GM23338 (cell line): ENCODE results near the gene AMELY. TPM values are rescaled to one million over a fixed set of nuclear protein-coding genes. Genes with fewer than 3 reads are reported as not detected.

Experiments
- ATAC-seq: fragments of 200-7000 bp; cut with Tn5 transposase; 3 replicates; pipeline ENCODE4 v1.9.1; 2020
- DNase-seq: peaks from one replicate; pipeline ENCODE4 v3.0.0-alpha.2; 2015; ENCODE audit warnings: low spot score
- H2AFZ ChIP-seq: fragments of 200-600 bp; sonication (generic); 2 replicates; pipeline ENCODE4 v1.8.0; 2016; ENCODE audit warnings: antibody characterized with exemption, mild to moderate bottlenecking, moderate library complexity
- H3F3A ChIP-seq: fragments of 200-600 bp; sonication (generic); replicated peaks from 2 replicates; pipeline ENCODE4 v1.8.0; 2017; ENCODE audit warnings: antibody characterized with exemption, mixed run types, low read depth
- H3K27ac ChIP-seq: fragments of 200-600 bp; sonication (generic); 2 replicates; pipeline ENCODE4 v1.6.1; 2016; ENCODE audit warnings: low read depth
- H3K27me3 ChIP-seq: fragments of 200-600 bp; sonication (generic); 2 replicates; pipeline ENCODE4 v1.8.0; 2016; ENCODE audit warnings: mild to moderate bottlenecking, mixed run types, moderate library complexity; ENCODE audit not compliant: insufficient read depth
- H3K36me3 ChIP-seq: fragments of 200-600 bp; sonication (generic); 2 replicates; pipeline ENCODE4 v1.8.0; 2016; ENCODE audit warnings: mild to moderate bottlenecking; ENCODE audit not compliant: insufficient read depth
- H3K4me1 ChIP-seq: fragments of 200-600 bp; sonication (generic); 2 replicates; pipeline ENCODE4 v1.8.0; 2016; ENCODE audit warnings: mild to moderate bottlenecking, moderate library complexity; ENCODE audit not compliant: insufficient read depth
- H3K4me2 ChIP-seq: fragments of 200-600 bp; sonication (generic); 2 replicates; pipeline ENCODE4 v1.7.1; 2017; ENCODE audit warnings: mixed run types
- H3K4me3 ChIP-seq: fragments of 200-600 bp; sonication (generic); 2 replicates; pipeline ENCODE4 v1.6.1; 2016; ENCODE audit warnings: mixed run types
- H3K79me2 ChIP-seq: fragments of 200-600 bp; sonication (generic); replicated peaks from 2 replicates; pipeline ENCODE4 v1.8.0; 2017; ENCODE audit warnings: mild to moderate bottlenecking; ENCODE audit not compliant: insufficient read depth
- H3K9me2 ChIP-seq: fragments of 200-600 bp; sonication (generic); 2 replicates; pipeline ENCODE4 v1.8.0; 2017; ENCODE audit not compliant: insufficient read depth
- H4K20me1 ChIP-seq: fragments of 200-600 bp; sonication (generic); replicated peaks from 2 replicates; pipeline ENCODE4 v1.8.0; 2017; ENCODE audit warnings: mild to moderate bottlenecking; ENCODE audit not compliant: insufficient read depth
- H3K27ac Mint-ChIP-seq: 2 replicates; pipeline ENCODE4 v1.8.0; 2020; ENCODE audit warnings: inconsistent platforms, mild to moderate bottlenecking, moderate library complexity, mixed read lengths
- H3K27me3 Mint-ChIP-seq: 3 replicates; pipeline ENCODE4 v1.8.0; 2022; ENCODE audit warnings: low read depth, mild to moderate bottlenecking, moderate library complexity, mixed read lengths, inconsistent platforms; ENCODE audit not compliant: insufficient read depth, poor library complexity
- H3K36me3 Mint-ChIP-seq: 3 replicates; pipeline ENCODE4 v1.8.0; 2021; ENCODE audit warnings: low read depth, mild to moderate bottlenecking, inconsistent platforms, moderate library complexity, mixed read lengths
- H3K4me1 Mint-ChIP-seq: 3 replicates; pipeline ENCODE4 v1.8.0; 2020; ENCODE audit warnings: mild to moderate bottlenecking, inconsistent platforms, mixed read lengths
- H3K4me3 Mint-ChIP-seq: 3 replicates; pipeline ENCODE4 v1.8.0; 2021; ENCODE audit warnings: moderate library complexity, mild to moderate bottlenecking, inconsistent platforms, mixed read lengths
- H3K9me3 Mint-ChIP-seq: 3 replicates; pipeline ENCODE4 v1.8.0; 2020; ENCODE audit warnings: moderate library complexity, mild to moderate bottlenecking, inconsistent platforms, mixed read lengths
- CREB1 ChIP-seq: fragments of 250-450 bp; sonication (Bioruptor Pico); IDR thresholded peaks from 2 replicates; pipeline ENCODE4 v1.5.0; 2020; ENCODE audit warnings: low read depth, mild to moderate bottlenecking, moderate library complexity
- EZH2 ChIP-seq: fragments of 200-600 bp; sonication (generic); IDR thresholded peaks from one replicate; pipeline ENCODE4 v1.8.0; 2017; ENCODE audit warnings: antibody characterized with exemption, mild to moderate bottlenecking, low read depth; ENCODE audit not compliant: unreplicated experiment
- EZH2phosphoT487 ChIP-seq: fragments of 200-600 bp; sonication (generic); IDR thresholded peaks from one replicate; pipeline ENCODE4 v1.8.1; 2018; ENCODE audit warnings: antibody characterized with exemption; ENCODE audit not compliant: unreplicated experiment
- JUNB ChIP-seq: IDR thresholded peaks from one replicate; pipeline ENCODE4 v1.6.1; 2016; ENCODE audit warnings: antibody characterized with exemption; ENCODE audit not compliant: unreplicated experiment
- NANOG ChIP-seq: IDR thresholded peaks from 2 replicates; pipeline ENCODE4 v1.6.1; 2016; ENCODE audit warnings: antibody characterized with exemption, borderline replicate concordance
- POLR2AphosphoS5 ChIP-seq: IDR thresholded peaks from 2 replicates; pipeline ENCODE4 v1.6.1; 2016; ENCODE audit warnings: antibody characterized with exemption, low read depth
- STAT1 ChIP-seq: IDR thresholded peaks from one replicate; pipeline ENCODE4 v1.6.1; 2016; ENCODE audit warnings: antibody characterized with exemption; ENCODE audit not compliant: unreplicated experiment
- ZNF114 ChIP-seq: fragments of 250-450 bp; sonication (Bioruptor Pico); IDR thresholded peaks from 2 replicates; pipeline ENCODE4 v1.5.0; 2020; ENCODE audit warnings: mild to moderate bottlenecking, moderate library complexity
- ZNF331 ChIP-seq: fragments of 250-450 bp; sonication (Bioruptor Pico); IDR thresholded peaks from 2 replicates; pipeline ENCODE4 v1.5.0; 2020; ENCODE audit warnings: low read depth, mild to moderate bottlenecking, moderate library complexity
- polyA plus RNA-seq: library from polyadenylated mRNA; unstranded; fragments of >200 nt; fragmentation: Nextera tagmentation; extraction: Ambion mirVana; gene quantifications from 2 replicates; pipeline ENCODE4 v1.2.1, GENCODE V29; 2016
- total RNA-seq: library from RNA; depleted of rRNA; stranded (reverse); fragments of >200 nt; shearing (Covaris generic); gene quantifications from 2 replicates; pipeline ENCODE4 v1.2.3, GENCODE V29; 2014
- TF ChIP-seq, protein P1 (sequence below), 2 experiments: fragments of 200-600 bp in 1 of 2; sonication (generic) in 1 of 2; conservative IDR thresholded peaks; 2 replicates each; pipeline versions ENCODE4 v1.5.1 to v1.6.1; 2016 to 2017; ENCODE audit warnings: antibody characterized with exemption in 2 of 2, low read depth in 2 of 2, mild to moderate bottlenecking in 2 of 2, moderate library complexity in 1 of 2
- TF ChIP-seq, protein P2 (sequence below): IDR thresholded peaks from 2 replicates; pipeline ENCODE4 v1.6.1; 2016; ENCODE audit warnings: antibody characterized with exemption
- TF ChIP-seq, protein P3 (sequence below): IDR thresholded peaks from one replicate; pipeline ENCODE4 v1.6.1; 2018; ENCODE audit warnings: antibody characterized with exemption; ENCODE audit not compliant: unreplicated experiment

The AMELY gene
- total and polyA plus RNA-seq, 2 experiments from 2014 or later: not detected

DNA sequence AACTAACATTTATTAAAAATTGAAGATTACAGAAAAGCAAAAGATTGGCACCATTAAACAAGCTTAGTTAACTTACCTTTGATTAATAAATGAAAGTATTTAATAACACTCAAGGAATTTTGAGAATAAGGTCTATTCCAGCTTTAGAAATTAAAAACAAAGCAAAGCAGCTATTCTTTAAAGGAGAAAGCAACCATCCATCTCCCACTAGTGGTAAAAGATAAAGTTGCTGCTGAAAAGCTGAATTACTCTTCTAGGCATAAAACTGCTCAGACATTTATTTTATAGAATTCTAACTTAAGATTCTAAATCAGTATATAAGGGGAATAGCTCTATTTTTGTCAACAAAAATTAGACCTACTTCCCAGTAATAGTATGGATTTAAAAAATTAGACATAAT lies 36.1 kb upstream of the AMELY start:
- TF ChIP-seq ZNF331 (CRISPR knock-in tag): no peak
- TF ChIP-seq, protein P1, sequence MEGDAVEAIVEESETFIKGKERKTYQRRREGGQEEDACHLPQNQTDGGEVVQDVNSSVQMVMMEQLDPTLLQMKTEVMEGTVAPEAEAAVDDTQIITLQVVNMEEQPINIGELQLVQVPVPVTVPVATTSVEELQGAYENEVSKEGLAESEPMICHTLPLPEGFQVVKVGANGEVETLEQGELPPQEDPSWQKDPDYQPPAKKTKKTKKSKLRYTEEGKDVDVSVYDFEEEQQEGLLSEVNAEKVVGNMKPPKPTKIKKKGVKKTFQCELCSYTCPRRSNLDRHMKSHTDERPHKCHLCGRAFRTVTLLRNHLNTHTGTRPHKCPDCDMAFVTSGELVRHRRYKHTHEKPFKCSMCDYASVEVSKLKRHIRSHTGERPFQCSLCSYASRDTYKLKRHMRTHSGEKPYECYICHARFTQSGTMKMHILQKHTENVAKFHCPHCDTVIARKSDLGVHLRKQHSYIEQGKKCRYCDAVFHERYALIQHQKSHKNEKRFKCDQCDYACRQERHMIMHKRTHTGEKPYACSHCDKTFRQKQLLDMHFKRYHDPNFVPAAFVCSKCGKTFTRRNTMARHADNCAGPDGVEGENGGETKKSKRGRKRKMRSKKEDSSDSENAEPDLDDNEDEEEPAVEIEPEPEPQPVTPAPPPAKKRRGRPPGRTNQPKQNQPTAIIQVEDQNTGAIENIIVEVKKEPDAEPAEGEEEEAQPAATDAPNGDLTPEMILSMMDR (conservative IDR thresholded peaks at IDR 0.05; ENCODE audit: low read depth in 2 of 2): peak in 1 of 2 experiments; percentile 43; a peak in 3 of 4 replicates
- no peak overlapping the region for H3K27ac Mint-ChIP-seq
- H3K27me3 Mint-ChIP-seq: no peaks in the 10 kb centered on the region
- no peak overlapping the region for H3K4me3 Mint-ChIP-seq
- H3K4me3 ChIP-seq: no peak overlapping the region
- no peak overlapping the region for H2AFZ ChIP-seq
- H3K4me1 Mint-ChIP-seq: peaks cover 3% of the 10 kb centered on the region; the same call in 2 of the 3 replicates
- no peaks in the 10 kb centered on the region for H3K79me2 ChIP-seq
- no peaks in the 10 kb centered on the region for H3K36me3 Mint-ChIP-seq
- no peak overlapping the region for H3K4me2 ChIP-seq
- H3F3A ChIP-seq: no peaks in the 10 kb centered on the region
- no peak for ATAC-seq
- H4K20me1 ChIP-seq: no peaks in the 10 kb centered on the region
- peak; percentile 16 for DNase-seq
- no peak overlapping the region for H3K27ac ChIP-seq
- H3K36me3 ChIP-seq: no peaks in the 10 kb centered on the region
- no peaks in the 10 kb centered on the region for H3K9me2 ChIP-seq
- no peaks in the 10 kb centered on the region for H3K27me3 ChIP-seq
- H3K4me1 ChIP-seq: no peaks in the 10 kb centered on the region
- H3K9me3 Mint-ChIP-seq: no peaks in the 10 kb centered on the region

DNA sequence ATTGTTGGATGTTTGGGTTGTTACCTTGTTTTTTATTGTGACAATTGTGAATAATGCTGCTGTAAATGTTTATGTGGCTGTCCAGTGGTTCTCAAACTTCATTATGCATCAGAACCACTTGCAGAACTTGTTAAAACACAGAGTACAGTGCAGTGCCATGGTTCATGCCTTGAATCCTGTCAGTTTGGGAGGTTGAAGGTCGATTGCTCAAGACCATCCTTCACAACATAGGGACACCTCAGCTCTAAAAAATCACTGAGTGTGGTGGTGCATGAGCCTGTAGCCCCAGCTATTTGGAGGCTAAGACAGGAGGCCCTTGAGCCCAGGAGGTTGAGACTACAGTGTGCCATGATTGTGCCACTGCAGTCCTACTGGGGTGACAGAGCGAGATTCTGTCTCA lies 23.9 kb upstream of the AMELY start:
- Histone ChIP-seq H3K4me3 (no peak overlapping the region), H3K27ac (no peak overlapping the region), H3F3A (no peaks in the 10 kb centered on the region), H4K20me1 (no peaks in the 10 kb centered on the region), H3K9me2 (no peaks in the 10 kb centered on the region), H3K79me2 (no peaks in the 10 kb centered on the region), H3K27me3 (no peaks in the 10 kb centered on the region), H3K36me3 (no peaks in the 10 kb centered on the region), H2AFZ (no peak overlapping the region), H3K4me1 (no peaks in the 10 kb centered on the region), H3K4me2 (no peak overlapping the region)
- DNase-seq: no peak
- peaks cover 2% of the 10 kb centered on the region for H3K27me3 Mint-ChIP-seq
- no peak overlapping the region for H3K27ac Mint-ChIP-seq
- peaks cover 15% of the 10 kb centered on the region; the same call in 2 of the 3 replicates for H3K36me3 Mint-ChIP-seq
- no peak overlapping the region for H3K4me3 Mint-ChIP-seq
- no peak for TF ChIP-seq EZH2phosphoT487
- TF ChIP-seq ZNF331 (CRISPR knock-in tag): no peak
- TF ChIP-seq, protein P1 (conservative IDR thresholded peaks at IDR 0.05; ENCODE audit: low read depth in 2 of 2): no peak
- TF ChIP-seq, protein P2, sequence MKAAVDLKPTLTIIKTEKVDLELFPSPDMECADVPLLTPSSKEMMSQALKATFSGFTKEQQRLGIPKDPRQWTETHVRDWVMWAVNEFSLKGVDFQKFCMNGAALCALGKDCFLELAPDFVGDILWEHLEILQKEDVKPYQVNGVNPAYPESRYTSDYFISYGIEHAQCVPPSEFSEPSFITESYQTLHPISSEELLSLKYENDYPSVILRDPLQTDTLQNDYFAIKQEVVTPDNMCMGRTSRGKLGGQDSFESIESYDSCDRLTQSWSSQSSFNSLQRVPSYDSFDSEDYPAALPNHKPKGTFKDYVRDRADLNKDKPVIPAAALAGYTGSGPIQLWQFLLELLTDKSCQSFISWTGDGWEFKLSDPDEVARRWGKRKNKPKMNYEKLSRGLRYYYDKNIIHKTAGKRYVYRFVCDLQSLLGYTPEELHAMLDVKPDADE: no peak
- TF ChIP-seq CREB1 (CRISPR knock-in tag): no peak
- TF ChIP-seq STAT1: no peak
- no peak for TF ChIP-seq NANOG
- TF ChIP-seq POLR2AphosphoS5: no peak
- no peak for TF ChIP-seq ZNF114 (CRISPR knock-in tag)
- no peak for TF ChIP-seq EZH2
- TF ChIP-seq, protein P3, sequence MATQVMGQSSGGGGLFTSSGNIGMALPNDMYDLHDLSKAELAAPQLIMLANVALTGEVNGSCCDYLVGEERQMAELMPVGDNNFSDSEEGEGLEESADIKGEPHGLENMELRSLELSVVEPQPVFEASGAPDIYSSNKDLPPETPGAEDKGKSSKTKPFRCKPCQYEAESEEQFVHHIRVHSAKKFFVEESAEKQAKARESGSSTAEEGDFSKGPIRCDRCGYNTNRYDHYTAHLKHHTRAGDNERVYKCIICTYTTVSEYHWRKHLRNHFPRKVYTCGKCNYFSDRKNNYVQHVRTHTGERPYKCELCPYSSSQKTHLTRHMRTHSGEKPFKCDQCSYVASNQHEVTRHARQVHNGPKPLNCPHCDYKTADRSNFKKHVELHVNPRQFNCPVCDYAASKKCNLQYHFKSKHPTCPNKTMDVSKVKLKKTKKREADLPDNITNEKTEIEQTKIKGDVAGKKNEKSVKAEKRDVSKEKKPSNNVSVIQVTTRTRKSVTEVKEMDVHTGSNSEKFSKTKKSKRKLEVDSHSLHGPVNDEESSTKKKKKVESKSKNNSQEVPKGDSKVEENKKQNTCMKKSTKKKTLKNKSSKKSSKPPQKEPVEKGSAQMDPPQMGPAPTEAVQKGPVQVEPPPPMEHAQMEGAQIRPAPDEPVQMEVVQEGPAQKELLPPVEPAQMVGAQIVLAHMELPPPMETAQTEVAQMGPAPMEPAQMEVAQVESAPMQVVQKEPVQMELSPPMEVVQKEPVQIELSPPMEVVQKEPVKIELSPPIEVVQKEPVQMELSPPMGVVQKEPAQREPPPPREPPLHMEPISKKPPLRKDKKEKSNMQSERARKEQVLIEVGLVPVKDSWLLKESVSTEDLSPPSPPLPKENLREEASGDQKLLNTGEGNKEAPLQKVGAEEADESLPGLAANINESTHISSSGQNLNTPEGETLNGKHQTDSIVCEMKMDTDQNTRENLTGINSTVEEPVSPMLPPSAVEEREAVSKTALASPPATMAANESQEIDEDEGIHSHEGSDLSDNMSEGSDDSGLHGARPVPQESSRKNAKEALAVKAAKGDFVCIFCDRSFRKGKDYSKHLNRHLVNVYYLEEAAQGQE: no peak
- TF ChIP-seq JUNB: no peak
- no peaks in the 10 kb centered on the region for H3K4me1 Mint-ChIP-seq
- H3K9me3 Mint-ChIP-seq: peaks cover 3% of the 10 kb centered on the region; the same call in 1 of the 3 replicates
- no peak for ATAC-seq
